SK-N-SH (cell line): ENCODE results near the gene ARL3. TPM values are rescaled to one million over a fixed set of nuclear protein-coding genes. Genes with fewer than 3 reads are reported as not detected.
A peak's percentile ranks its signal among the peaks of the same experiment; 100 is the strongest.

Source experiments
- CTCF ChIA-PET: fragments of 300-600, 350-600 bp; formaldehyde crosslinking; extraction: SDS; loops from one replicate; lab custom pipeline; 2021; lab: Yijun Ruan, JAX
- POLR2A ChIA-PET: fragments of 350-600 bp; sonication (Branson Sonifier 250); formaldehyde crosslinking; extraction: SDS; loops from one replicate; lab custom pipeline; 2020; ENCODE audit warnings: antibody characterized with exemption, inconsistent platforms; lab: Yijun Ruan, JAX
- DNase-seq: peaks from one replicate; pipeline ENCODE4 v3.0.0; 2012
- H2AFZ ChIP-seq: fragments of 200-600 bp; sonication (generic); 2 replicates; pipeline ENCODE4 v1.8.1; 2016; ENCODE audit warnings: antibody characterized with exemption, mild to moderate bottlenecking, low read depth
- H3F3A ChIP-seq: fragments of 200-600 bp; sonication (generic); replicated peaks from 2 replicates; pipeline ENCODE3; 2016; ENCODE audit warnings: antibody characterized with exemption, mild to moderate bottlenecking; ENCODE audit not compliant: insufficient read depth
- H3K27ac ChIP-seq, 2 experiments: fragments of 200-500 bp in 1 of 2; fragments of 200-600 bp in 1 of 2; sonication (Bioruptor generic) in 1 of 2; sonication (generic), shearing (Covaris generic) in 1 of 2; 2 replicates each; pipeline versions ENCODE4 v1.5.1 to v1.6.1; 2014 to 2016; ENCODE audit warnings: low read depth in 2 of 2, inconsistent platforms in 1 of 2, low read length in 1 of 2, mild to moderate bottlenecking in 1 of 2, mixed read lengths in 1 of 2
- H3K27me3 ChIP-seq: fragments of 200-600 bp; sonication (generic), shearing (Covaris generic); 2 replicates; pipeline ENCODE4 v1.6.1; 2016; ENCODE audit warnings: mixed run types; ENCODE audit not compliant: insufficient read depth
- H3K36me3 ChIP-seq, 2 experiments: fragments of 200-500 bp in 1 of 2; fragments of 200-600 bp in 1 of 2; sonication (Bioruptor generic) in 1 of 2; sonication (generic) in 1 of 2; replicated peaks in 1 of 2; 2 replicates each; pipeline versions ENCODE3 to v1.5.1; 2014 to 2016; ENCODE audit warnings: low read length in 1 of 2, mild to moderate bottlenecking in 1 of 2; ENCODE audit not compliant: insufficient read depth in 2 of 2, control insufficient read depth in 1 of 2
- H3K4me1 ChIP-seq, 2 experiments: fragments of 200-500 bp in 1 of 2; fragments of 200-600 bp in 1 of 2; sonication (Bioruptor generic) in 1 of 2; sonication (generic), shearing (Covaris generic) in 1 of 2; 2 replicates each; pipeline versions ENCODE4 v1.5.1 to v1.6.1; 2014 to 2016; ENCODE audit warnings: low read depth in 1 of 2, low read length in 1 of 2, mixed run types in 1 of 2; ENCODE audit not compliant: insufficient read depth in 2 of 2, control insufficient read depth in 1 of 2
- H3K4me2 ChIP-seq: fragments of 200-600 bp; sonication (generic), shearing (Covaris generic); 2 replicates; pipeline ENCODE4 v1.6.1; 2017; ENCODE audit warnings: mixed run types
- H3K4me3 ChIP-seq, 2 experiments: fragments of 200-500 bp in 1 of 2; fragments of 200-600 bp in 1 of 2; sonication (Bioruptor generic) in 1 of 2; sonication (generic), shearing (Covaris generic) in 1 of 2; 2 replicates each; pipeline versions ENCODE4 v1.5.1 to v1.8.1; 2014 to 2016; ENCODE audit warnings: low read depth in 2 of 2, inconsistent platforms in 1 of 2, low read length in 1 of 2, mild to moderate bottlenecking in 1 of 2, mixed read lengths in 1 of 2, moderate library complexity in 1 of 2
- H3K79me2 ChIP-seq: fragments of 200-600 bp; sonication (generic); 2 replicates; pipeline ENCODE4 v1.8.1; 2017; ENCODE audit warnings: mild to moderate bottlenecking; ENCODE audit not compliant: insufficient read depth
- H3K9ac ChIP-seq: fragments of 200-600 bp; sonication (generic); 2 replicates; pipeline ENCODE4 v1.6.1; 2017; ENCODE audit warnings: mixed run types
- H3K9me2 ChIP-seq: fragments of 200-600 bp; sonication (generic); 2 replicates; pipeline ENCODE4 v1.6.1; 2017; ENCODE audit warnings: mixed run types
- H3K9me3 ChIP-seq: fragments of 200-600 bp; sonication (generic); 2 replicates; pipeline ENCODE4 v1.6.1; 2017; ENCODE audit warnings: mixed run types, mild to moderate bottlenecking, moderate library complexity
- H4K20me1 ChIP-seq: fragments of 200-600 bp; sonication (generic); 2 replicates; pipeline ENCODE4 v1.6.1; 2017; ENCODE audit warnings: mild to moderate bottlenecking, mixed run types; ENCODE audit not compliant: insufficient read depth
- CHD2 ChIP-seq: fragments of 150-350 bp; IDR thresholded peaks from 2 replicates; pipeline ENCODE4 v1.6.1; 2018; ENCODE audit warnings: low read length; ENCODE audit not compliant: partially characterized antibody
- ELF1 ChIP-seq: IDR thresholded peaks from 2 replicates; pipeline ENCODE4 v1.4.0; 2012
- EP300 ChIP-seq, 2 experiments: IDR thresholded peaks; 2 replicates each; pipeline versions ENCODE4 v1.4.0 to v1.6.1; 2012; ENCODE audit warnings: borderline replicate concordance in 1 of 2, low read depth in 1 of 2, low read length in 1 of 2
- FOXJ3 ChIP-seq: sonication (generic); formaldehyde crosslinking; IDR thresholded peaks from 2 replicates; pipeline ENCODE4 v1.5.1; 2020; ENCODE audit warnings: mild to moderate bottlenecking, missing genetic modification reagents
- GATA2 ChIP-seq: sonication (generic); formaldehyde crosslinking; IDR thresholded peaks from 2 replicates; pipeline ENCODE4 v1.5.0; 2020; ENCODE audit warnings: mild to moderate bottlenecking, missing genetic modification reagents
- JUND ChIP-seq: IDR thresholded peaks from 2 replicates; pipeline ENCODE4 v1.4.0; 2012
- NFIC ChIP-seq: IDR thresholded peaks from 2 replicates; pipeline ENCODE4 v1.4.0; 2012; ENCODE audit warnings: borderline replicate concordance
- NRF1 ChIP-seq: IDR thresholded peaks from 2 replicates; pipeline ENCODE4 v1.6.1; 2012; ENCODE audit warnings: low read depth, mild to moderate bottlenecking, low read length
- RAD21 ChIP-seq: IDR thresholded peaks from 2 replicates; pipeline ENCODE4 v1.6.1; 2012; ENCODE audit warnings: mild to moderate bottlenecking, low read length
- RCOR1 ChIP-seq: fragments of 150-350 bp; IDR thresholded peaks from 2 replicates; pipeline ENCODE4 v1.6.1; 2017; ENCODE audit warnings: antibody characterized with exemption, low read length
- RFX5 ChIP-seq: IDR thresholded peaks from 2 replicates; pipeline ENCODE4 v1.6.1; 2012; ENCODE audit warnings: mild to moderate bottlenecking, improper control_type of control experiment, low read length
- RXRA ChIP-seq: IDR thresholded peaks from 2 replicates; pipeline ENCODE4 v1.4.0; 2012; ENCODE audit warnings: low read depth, mild to moderate bottlenecking, borderline replicate concordance
- SIN3A ChIP-seq: IDR thresholded peaks from 2 replicates; pipeline ENCODE4 v1.6.1; 2012; ENCODE audit warnings: low read depth, mild to moderate bottlenecking, low read length, moderate library complexity, borderline replicate concordance
- TCF12 ChIP-seq: IDR thresholded peaks from 2 replicates; pipeline ENCODE4 v1.4.0; 2012
- YY1 ChIP-seq: IDR thresholded peaks from 2 replicates; pipeline ENCODE4 v1.4.0; 2012; ENCODE audit warnings: low read depth, mild to moderate bottlenecking
- WGBS: methylation state at CpG from one replicate; pipeline ENCODE4 v1.1.6; 2017; ENCODE audit warnings: low lambda C conversion rate; 5-methylcytosine and 5-hydroxymethylcytosine counted together
- polyA plus RNA-seq, 3 experiments: library from polyadenylated mRNA; depleted of rRNA; stranded (reverse); fragments of >200 nt; gene quantifications; 2 replicates each; pipeline ENCODE4 v1.2.3, GENCODE V29; 2012
- TF ChIP-seq, protein P1 (sequence below): fragments of 150-350 bp; IDR thresholded peaks from 2 replicates; pipeline ENCODE4 v1.6.1; 2017; ENCODE audit warnings: antibody characterized with exemption, low read length, low read depth, borderline replicate concordance
- TF ChIP-seq, protein P2 (sequence below): IDR thresholded peaks from 2 replicates; pipeline ENCODE4 v1.4.0; 2012; ENCODE audit warnings: low read depth, borderline replicate concordance

ARL3 gene
- polyA plus RNA-seq, 1 of the 3 experiments (the other 2 are of a cell fraction) = 11.2 TPM

DNA sequence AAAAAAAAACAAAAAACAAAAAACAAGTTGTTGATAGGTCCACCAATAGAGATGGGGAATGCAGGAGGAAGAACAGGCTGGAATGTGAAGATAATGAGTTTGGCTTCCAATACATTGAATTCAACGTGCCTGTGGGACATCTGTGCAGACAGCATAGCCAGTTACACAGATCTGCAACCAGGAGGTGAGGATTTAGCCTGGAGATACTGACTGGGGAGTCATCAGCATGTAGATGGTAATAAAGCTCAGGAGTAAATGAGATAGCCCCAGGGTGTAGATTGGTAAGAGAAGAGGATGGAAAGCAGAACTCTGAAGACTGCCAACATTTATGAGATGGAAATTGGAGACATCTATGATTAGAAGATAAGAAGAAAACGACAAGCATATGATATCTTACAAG is 74.7 kb downstream of the ARL3 start:
- 48% methylated on average over 2 of the region's 2 CpGs for WGBS

DNA sequence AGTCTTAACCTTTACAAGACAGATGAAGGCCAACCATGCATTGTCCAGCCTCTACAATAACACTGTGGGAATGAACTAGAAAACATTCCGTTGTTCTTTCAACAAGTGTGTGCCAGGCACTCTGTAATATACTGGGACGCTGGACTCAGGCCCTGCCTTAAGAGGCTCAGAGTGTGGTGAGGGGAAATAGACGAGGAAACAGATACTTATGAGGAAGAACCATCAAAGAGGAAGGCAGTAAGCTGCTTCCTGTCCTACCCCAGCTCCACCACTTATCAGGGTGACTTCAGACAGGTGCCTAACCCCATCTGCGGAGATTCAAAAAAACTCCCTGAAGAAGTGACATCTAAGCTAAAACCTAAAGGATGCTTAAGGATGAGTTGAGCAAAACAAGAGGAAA is 78.8 kb downstream of the ARL3 start:
- Histone ChIP-seq H3K36me3 (peaks cover 0 to 2% of the 10 kb centered on the region in 2 experiments), H3K9ac (no peak overlapping the region), H3K79me2 (no peaks in the 10 kb centered on the region), H3K4me3 (no peak overlapping the region), H3K27ac (0 out of 4 replicates have a peak overlapping the region, but pooled peaks of 1 of the 2 experiments have one; percentile 91), H3K4me1 (peaks cover 30 to 49% of the 10 kb centered on the region in 2 experiments; a peak in 3 of 4 replicates), H3K27me3 (no peaks in the 10 kb centered on the region), H2AFZ (no peak overlapping the region; the same call in 1 of the 2 replicates), H3K9me2 (no peaks in the 10 kb centered on the region), H3K9me3 (no peaks in the 10 kb centered on the region), H3K4me2 (no peak overlapping the region), H4K20me1 (no peaks in the 10 kb centered on the region), H3F3A (peaks cover 23% of the 10 kb centered on the region)
- 91% methylated on average over 4 of the region's 4 CpGs for WGBS
- ChIA-PET CTCF (interaction anchor here (1.9 kb wide), 1 partner anchor 10 kb away, joined by 7 read pairs; no protein-coding TSS in a partner anchor), POLR2A (no interaction called here)
- DNase-seq = no peak
- TF ChIP-seq GATA2 (CRISPR knock-in tag) = no peak
- no peak for TF ChIP-seq RXRA
- no peak for TF ChIP-seq RFX5
- TF ChIP-seq SIN3A = no peak
- TF ChIP-seq NRF1 = no peak
- no peak for TF ChIP-seq RCOR1
- TF ChIP-seq ELF1 = no peak
- TF ChIP-seq FOXJ3 (CRISPR knock-in tag) = no peak
- TF ChIP-seq RAD21 = no peak
- TF ChIP-seq, protein P1, sequence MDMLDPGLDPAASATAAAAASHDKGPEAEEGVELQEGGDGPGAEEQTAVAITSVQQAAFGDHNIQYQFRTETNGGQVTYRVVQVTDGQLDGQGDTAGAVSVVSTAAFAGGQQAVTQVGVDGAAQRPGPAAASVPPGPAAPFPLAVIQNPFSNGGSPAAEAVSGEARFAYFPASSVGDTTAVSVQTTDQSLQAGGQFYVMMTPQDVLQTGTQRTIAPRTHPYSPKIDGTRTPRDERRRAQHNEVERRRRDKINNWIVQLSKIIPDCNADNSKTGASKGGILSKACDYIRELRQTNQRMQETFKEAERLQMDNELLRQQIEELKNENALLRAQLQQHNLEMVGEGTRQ = no peak
- TF ChIP-seq CHD2 = no peak
- TF ChIP-seq EP300 (IDR thresholded peaks at IDR 0.05; ENCODE audit: borderline replicate concordance in 1 of 2, low read depth in 1 of 2, low read length in 1 of 2) = no peak
- TF ChIP-seq, protein P2, sequence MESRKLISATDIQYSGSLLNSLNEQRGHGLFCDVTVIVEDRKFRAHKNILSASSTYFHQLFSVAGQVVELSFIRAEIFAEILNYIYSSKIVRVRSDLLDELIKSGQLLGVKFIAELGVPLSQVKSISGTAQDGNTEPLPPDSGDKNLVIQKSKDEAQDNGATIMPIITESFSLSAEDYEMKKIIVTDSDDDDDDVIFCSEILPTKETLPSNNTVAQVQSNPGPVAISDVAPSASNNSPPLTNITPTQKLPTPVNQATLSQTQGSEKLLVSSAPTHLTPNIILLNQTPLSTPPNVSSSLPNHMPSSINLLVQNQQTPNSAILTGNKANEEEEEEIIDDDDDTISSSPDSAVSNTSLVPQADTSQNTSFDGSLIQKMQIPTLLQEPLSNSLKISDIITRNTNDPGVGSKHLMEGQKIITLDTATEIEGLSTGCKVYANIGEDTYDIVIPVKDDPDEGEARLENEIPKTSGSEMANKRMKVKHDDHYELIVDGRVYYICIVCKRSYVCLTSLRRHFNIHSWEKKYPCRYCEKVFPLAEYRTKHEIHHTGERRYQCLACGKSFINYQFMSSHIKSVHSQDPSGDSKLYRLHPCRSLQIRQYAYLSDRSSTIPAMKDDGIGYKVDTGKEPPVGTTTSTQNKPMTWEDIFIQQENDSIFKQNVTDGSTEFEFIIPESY = no peak

More for the DNA sequence above, 74.7 kb downstream of the ARL3 start:
- Histone ChIP-seq H3K27me3 (no peaks in the 10 kb centered on the region), H3K4me1 (peaks cover 6 to 11% of the 10 kb centered on the region in 2 experiments), H4K20me1 (peaks cover 2% of the 10 kb centered on the region; the same call in 1 of the 2 replicates), H3F3A (peaks cover 14% of the 10 kb centered on the region), H3K9me2 (no peaks in the 10 kb centered on the region), H3K27ac (no peak overlapping the region; a peak in 1 of 4 replicates), H3K79me2 (peaks cover 16% of the 10 kb centered on the region; the same call in 1 of the 2 replicates), H3K36me3 (no peaks in the 10 kb centered on the region), H3K9me3 (no peaks in the 10 kb centered on the region), H2AFZ (no peak overlapping the region), H3K9ac (no peak overlapping the region), H3K4me3 (no peak overlapping the region), H3K4me2 (no peak overlapping the region)
- ChIA-PET CTCF (interaction anchor here (1.1 to 1.3 kb wide), 2 partner anchors 9 to 137 kb away, joined by 3 to 4 read pairs; partner anchors contain the start of gene ACTR1A), POLR2A (no interaction called here)
- no peak for TF ChIP-seq RXRA
- no peak for TF ChIP-seq RAD21
- TF ChIP-seq, protein P2 = no peak
- no peak for TF ChIP-seq EP300 (IDR thresholded peaks at IDR 0.05; ENCODE audit: borderline replicate concordance in 1 of 2, low read depth in 1 of 2, low read length in 1 of 2)
- no peak for TF ChIP-seq RCOR1
- no peak for TF ChIP-seq JUND
- no peak for TF ChIP-seq GATA2 (CRISPR knock-in tag)
- TF ChIP-seq NRF1 = no peak
- no peak for TF ChIP-seq NFIC
- no peak for TF ChIP-seq TCF12
- TF ChIP-seq YY1 = no peak
- DNase-seq = no peak
